DND-41 (cell line): ENCODE measurements around the gene APOL6.

ENCODE experiments used
- CTCF ChIP-seq: IDR thresholded peaks from 2 replicates; pipeline ENCODE4 v1.5.1; 2012; ENCODE audit warnings: borderline replicate concordance, low read length, moderate library complexity, mild to moderate bottlenecking; ENCODE audit not compliant: poor library complexity, severe bottlenecking; ENCODE audit errors: extremely low read depth
- EZH2 ChIP-seq: IDR thresholded peaks from 3 replicates; pipeline ENCODE4 v1.6.1; 2012; ENCODE audit warnings: borderline replicate concordance, low read depth, mild to moderate bottlenecking, moderate library complexity, low read length, inconsistent platforms; ENCODE audit not compliant: severe bottlenecking

- no peak for TF ChIP-seq CTCF
- no peak for TF ChIP-seq EZH2
Observed at GRCh38 chr22:35708453-35708852, 60.2 kb downstream of the APOL6 start.
